Dermis microvascular lymphatic vessel endothelial cell (primary cell): Measurements from ENCODE around the gene DAB1. TPM values are rescaled to one million over a fixed set of nuclear protein-coding genes. Genes with fewer than 3 reads are reported as not detected.
"Not testable (repeated sequence)": the region's sequence is repeated elsewhere in the genome, so short reads cannot be mapped to it uniquely, and the experiment has no call there.

ENCODE experiments used
- DNase-seq, 2 donors: peaks; one replicate each; pipeline versions ENCODE4 v3.0.0 to v3.0.0-alpha.2; 2010; ENCODE audit warnings: low read depth in 2 of 2
- total RNA-seq: library from RNA; depleted of rRNA; stranded (reverse); fragments of >200 nt; gene quantifications from 2 replicates; pipeline ENCODE4 v1.2.1, GENCODE V29; 2014

The DAB1 gene
- total RNA-seq, 1 donor from 2014 or later: not detected

- no peak for DNase-seq
These were observed 201.1 kb downstream of the DAB1 start for GRCh38 chr1:57222801-57223200.

- no peak for DNase-seq
These were observed 201.6 kb downstream of the DAB1 start for GRCh38 chr1:57222307-57222706.

- not testable (repeated sequence) for DNase-seq
These were observed 203.0 kb downstream of the DAB1 start for GRCh38 chr1:57220905-57221304.

- DNase-seq: no peak
These were observed 205.3 kb downstream of the DAB1 start for GRCh38 chr1:57218487-57219079.

GRCh38 chr1:57217905-57218304 is 206.0 kb downstream of the DAB1 start:
- no peak for DNase-seq

GRCh38 chr1:57214951-57215575 is 208.8 kb downstream of the DAB1 start:
- no peak for DNase-seq

GRCh38 chr1:57210881-57211280 is 213.0 kb downstream of the DAB1 start:
- DNase-seq: no peak

GRCh38 chr1:57209495-57209894 is 214.4 kb downstream of the DAB1 start:
- no peak for DNase-seq

- no peak for DNase-seq
These were observed 215.0 kb downstream of the DAB1 start for GRCh38 chr1:57208741-57209302.

- no peak for DNase-seq
These were observed 217.8 kb downstream of the DAB1 start for GRCh38 chr1:57206038-57206437.

- no peak for DNase-seq
These were observed 218.7 kb downstream of the DAB1 start for GRCh38 chr1:57204942-57205787.

- DNase-seq: no peak
These were observed 219.8 kb downstream of the DAB1 start for GRCh38 chr1:57204091-57204490.

GRCh38 chr1:57202241-57202640 is 221.6 kb downstream of the DAB1 start:
- no peak for DNase-seq

- DNase-seq: no peak
These were observed 224.9 kb downstream of the DAB1 start for GRCh38 chr1:57198912-57199311.

GRCh38 chr1:57195436-57195941 is 228.4 kb downstream of the DAB1 start:
- DNase-seq: no peak

- no peak for DNase-seq
These were observed 231.6 kb downstream of the DAB1 start for GRCh38 chr1:57192222-57192621.

GRCh38 chr1:57190898-57191297 is 233.0 kb downstream of the DAB1 start:
- no peak for DNase-seq

GRCh38 chr1:57188168-57188567 is 235.7 kb downstream of the DAB1 start:
- no peak for DNase-seq

GRCh38 chr1:57186455-57186854 is 237.4 kb downstream of the DAB1 start:
- no peak for DNase-seq

- no peak for DNase-seq
These were observed 244.9 kb downstream of the DAB1 start for GRCh38 chr1:57179001-57179400.

GRCh38 chr1:57175506-57175905 is 248.4 kb downstream of the DAB1 start:
- no peak for DNase-seq

GRCh38 chr1:57172040-57172439 is 251.8 kb downstream of the DAB1 start:
- DNase-seq: no peak
